Endodermal cell (in vitro differentiated cells): ENCODE measurements around the gene CHERP. TPM values are rescaled to one million over a fixed set of nuclear protein-coding genes. Genes with fewer than 3 reads are reported as not detected.
A peak's percentile ranks its signal among the peaks of the same experiment; 100 is the strongest.

Source experiments
- DNase-seq: peaks from one replicate; pipeline ENCODE4 v3.0.0-alpha.2; 2017
- H3K27ac ChIP-seq: 2 replicates; pipeline ENCODE4 v1.5.1; 2013; ENCODE audit warnings: mild to moderate bottlenecking, low read depth, low read length, moderate library complexity
- H3K27me3 ChIP-seq: 2 replicates; pipeline ENCODE4 v1.6.1; 2013; ENCODE audit warnings: mild to moderate bottlenecking, low read length, moderate library complexity; ENCODE audit not compliant: insufficient read depth, control insufficient read depth, poor library complexity, severe bottlenecking
- H3K36me3 ChIP-seq: 2 replicates; pipeline ENCODE4 v1.7.0; 2013; ENCODE audit warnings: mild to moderate bottlenecking, low read length, moderate library complexity; ENCODE audit not compliant: control insufficient read depth, insufficient read depth
- H3K4me1 ChIP-seq: one replicate; pipeline ENCODE4 v1.7.0; 2013; ENCODE audit warnings: low read length; ENCODE audit not compliant: control insufficient read depth, insufficient read depth
- H3K4me3 ChIP-seq: 2 replicates; pipeline ENCODE4 v1.5.1; 2013; ENCODE audit warnings: mild to moderate bottlenecking, low read length, moderate library complexity
- H3K9ac ChIP-seq: 2 replicates; pipeline ENCODE4 v1.6.1; 2013; ENCODE audit warnings: mild to moderate bottlenecking, low read length, moderate library complexity; ENCODE audit not compliant: poor library complexity, severe bottlenecking; ENCODE audit errors: extremely low read depth
- H3K9me3 ChIP-seq: 2 replicates; pipeline ENCODE4 v1.6.1; 2013; ENCODE audit warnings: mild to moderate bottlenecking, low read length, moderate library complexity; ENCODE audit not compliant: control insufficient read depth
- H3K27ac Mint-ChIP-seq: 2 replicates; pipeline ENCODE4 v1.8.0; 2020; ENCODE audit warnings: mixed read lengths
- H3K27me3 Mint-ChIP-seq: 2 replicates; pipeline ENCODE4 v1.8.0; 2021; ENCODE audit warnings: mild to moderate bottlenecking, mixed read lengths; ENCODE audit not compliant: insufficient read depth
- H3K36me3 Mint-ChIP-seq: 2 replicates; pipeline ENCODE4 v1.8.0; 2020; ENCODE audit warnings: low read depth, mixed read lengths
- H3K4me1 Mint-ChIP-seq: 2 replicates; pipeline ENCODE4 v1.8.0; 2020; ENCODE audit warnings: mixed read lengths
- H3K4me3 Mint-ChIP-seq: 2 replicates; pipeline ENCODE4 v1.8.0; 2020; ENCODE audit warnings: mild to moderate bottlenecking, moderate library complexity, mixed read lengths
- H3K9me3 Mint-ChIP-seq: 2 replicates; pipeline ENCODE4 v1.8.0; 2020; ENCODE audit warnings: mild to moderate bottlenecking, mixed read lengths
- WGBS, 2 experiments: methylation state at CpG; one replicate each; pipeline versions ENCODE4 v1.1.5 to v1.1.7; 2013; ENCODE audit warnings: missing lambda C conversion rate in 2 of 2, mixed read lengths in 1 of 2; ENCODE audit not compliant: insufficient coverage in 1 of 2, insufficient read length in 1 of 2; 5-methylcytosine and 5-hydroxymethylcytosine counted together
- total RNA-seq, 2 donors: library from RNA; stranded (reverse); fragmentation: NEBNext Ultra II Directional in 1 of 2; extraction: Animal tissue kit (Norgen Biotek cat#: 25700) in 1 of 2; gene quantifications; 2 replicates in 1 of 2; 3 replicates in 1 of 2; pipeline ENCODE4 v1.2.1, GENCODE V29; 2021
- TF ChIP-seq, protein P1 (sequence below): fragments of 200-600 bp; sonication (generic); conservative IDR thresholded peaks from 2 replicates; pipeline ENCODE4 v1.5.0; 2021; ENCODE audit warnings: antibody characterized with exemption, mild to moderate bottlenecking

Gene CHERP
- total RNA-seq, 2 donors from 2014 or later, result 69.5 to 71.5 TPM

DNA sequence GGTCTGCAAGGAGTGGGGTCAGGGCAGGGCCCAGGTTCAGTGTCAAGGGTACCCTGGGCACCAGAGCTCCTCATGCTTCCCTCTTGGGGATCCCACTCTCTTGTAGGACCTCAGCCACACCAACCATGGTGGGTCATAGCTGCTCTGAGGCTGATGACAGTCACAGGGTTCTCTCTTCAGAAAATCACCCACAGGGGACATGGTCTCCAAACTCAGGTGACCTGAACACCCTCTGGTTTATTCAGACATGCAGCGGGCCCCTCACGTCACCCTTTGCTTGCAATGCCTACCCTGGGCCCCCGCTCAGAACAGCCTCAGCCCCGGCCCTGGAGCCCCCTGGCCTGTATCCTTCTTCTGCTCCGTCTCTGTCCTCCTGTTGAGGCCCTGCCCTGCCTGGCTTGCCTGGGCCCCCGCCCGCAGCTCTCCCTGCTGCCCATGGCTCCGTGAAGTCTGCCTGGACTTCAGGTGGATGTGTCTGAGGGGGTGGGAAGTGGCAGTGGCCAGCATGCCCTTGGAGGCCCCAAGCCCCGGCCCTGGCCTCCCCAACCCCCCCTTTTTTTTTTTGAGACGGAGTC, 20.4 kb downstream of the CHERP start:
- no peak overlapping the region for H3K27ac ChIP-seq
- Mint-ChIP-seq H3K27me3 (no peaks in the 10 kb centered on the region), H3K9me3 (no peaks in the 10 kb centered on the region), H3K27ac (no peak overlapping the region), H3K4me1 (no peaks in the 10 kb centered on the region), H3K4me3 (no peak overlapping the region), H3K36me3 (peaks cover 73% of the 10 kb centered on the region)
- WGBS, 2 experiments, result 97 to 100% methylated on average over 2 to 10 of the region's 10 CpGs
- H3K4me1 ChIP-seq, result no peaks in the 10 kb centered on the region
- no peaks in the 10 kb centered on the region for H3K9me3 ChIP-seq
- no peaks in the 10 kb centered on the region for H3K27me3 ChIP-seq
- H3K36me3 ChIP-seq, result peaks cover 71% of the 10 kb centered on the region
- no peak for DNase-seq
- TF ChIP-seq, protein P1, sequence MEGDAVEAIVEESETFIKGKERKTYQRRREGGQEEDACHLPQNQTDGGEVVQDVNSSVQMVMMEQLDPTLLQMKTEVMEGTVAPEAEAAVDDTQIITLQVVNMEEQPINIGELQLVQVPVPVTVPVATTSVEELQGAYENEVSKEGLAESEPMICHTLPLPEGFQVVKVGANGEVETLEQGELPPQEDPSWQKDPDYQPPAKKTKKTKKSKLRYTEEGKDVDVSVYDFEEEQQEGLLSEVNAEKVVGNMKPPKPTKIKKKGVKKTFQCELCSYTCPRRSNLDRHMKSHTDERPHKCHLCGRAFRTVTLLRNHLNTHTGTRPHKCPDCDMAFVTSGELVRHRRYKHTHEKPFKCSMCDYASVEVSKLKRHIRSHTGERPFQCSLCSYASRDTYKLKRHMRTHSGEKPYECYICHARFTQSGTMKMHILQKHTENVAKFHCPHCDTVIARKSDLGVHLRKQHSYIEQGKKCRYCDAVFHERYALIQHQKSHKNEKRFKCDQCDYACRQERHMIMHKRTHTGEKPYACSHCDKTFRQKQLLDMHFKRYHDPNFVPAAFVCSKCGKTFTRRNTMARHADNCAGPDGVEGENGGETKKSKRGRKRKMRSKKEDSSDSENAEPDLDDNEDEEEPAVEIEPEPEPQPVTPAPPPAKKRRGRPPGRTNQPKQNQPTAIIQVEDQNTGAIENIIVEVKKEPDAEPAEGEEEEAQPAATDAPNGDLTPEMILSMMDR, result no peak
- no peak overlapping the region for H3K9ac ChIP-seq
- no peak overlapping the region for H3K4me3 ChIP-seq

DNA sequence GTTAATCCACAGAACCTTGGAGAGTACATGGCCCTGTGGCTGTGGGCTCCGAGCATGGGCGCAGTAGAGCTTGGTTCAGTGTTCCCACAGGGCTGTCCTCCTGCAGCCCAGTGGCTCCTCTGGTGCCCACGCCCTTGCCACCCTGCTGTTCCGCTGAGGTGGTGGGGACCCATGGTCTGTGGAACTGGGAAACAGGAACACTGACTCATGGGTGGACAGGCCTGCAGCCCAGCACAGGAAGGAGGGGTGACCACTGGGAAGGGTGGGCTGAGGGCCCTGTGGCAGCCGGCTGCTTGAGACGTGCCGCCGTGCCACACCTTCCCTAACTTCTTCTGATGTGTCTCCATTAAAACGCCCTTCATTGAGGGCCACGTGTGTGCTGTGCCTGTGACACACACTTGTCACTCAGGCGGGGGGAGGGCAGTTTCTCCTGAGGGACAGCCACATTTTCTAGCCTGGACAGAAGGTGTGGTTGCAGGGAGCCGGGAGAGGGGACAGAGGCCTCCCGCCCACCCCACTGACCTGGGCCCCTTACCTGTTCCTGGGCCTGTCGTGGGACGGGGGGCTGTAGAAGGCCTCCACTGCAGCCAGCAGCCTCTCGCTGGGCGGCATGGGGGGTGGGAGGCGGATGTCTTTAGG, 21.1 kb downstream of the CHERP start:
- H3K9me3 Mint-ChIP-seq, result no peaks in the 10 kb centered on the region
- Histone ChIP-seq H3K4me3 (no peak overlapping the region), H3K27me3 (no peaks in the 10 kb centered on the region), H3K9me3 (no peaks in the 10 kb centered on the region), H3K4me1 (no peaks in the 10 kb centered on the region), H3K27ac (no peak overlapping the region), H3K36me3 (peaks cover 65% of the 10 kb centered on the region), H3K9ac (no peak overlapping the region)
- WGBS, 2 experiments, result 96% methylated on average over 13 to 18 of the region's 18 CpGs
- H3K27ac Mint-ChIP-seq, result peak overlapping the region; percentile 68
- no peaks in the 10 kb centered on the region for H3K27me3 Mint-ChIP-seq
- no peak overlapping the region for H3K4me3 Mint-ChIP-seq
- TF ChIP-seq, protein P1, result no peak
- H3K4me1 Mint-ChIP-seq, result no peaks in the 10 kb centered on the region
- no peak for DNase-seq
- peaks cover 69% of the 10 kb centered on the region for H3K36me3 Mint-ChIP-seq

DNA sequence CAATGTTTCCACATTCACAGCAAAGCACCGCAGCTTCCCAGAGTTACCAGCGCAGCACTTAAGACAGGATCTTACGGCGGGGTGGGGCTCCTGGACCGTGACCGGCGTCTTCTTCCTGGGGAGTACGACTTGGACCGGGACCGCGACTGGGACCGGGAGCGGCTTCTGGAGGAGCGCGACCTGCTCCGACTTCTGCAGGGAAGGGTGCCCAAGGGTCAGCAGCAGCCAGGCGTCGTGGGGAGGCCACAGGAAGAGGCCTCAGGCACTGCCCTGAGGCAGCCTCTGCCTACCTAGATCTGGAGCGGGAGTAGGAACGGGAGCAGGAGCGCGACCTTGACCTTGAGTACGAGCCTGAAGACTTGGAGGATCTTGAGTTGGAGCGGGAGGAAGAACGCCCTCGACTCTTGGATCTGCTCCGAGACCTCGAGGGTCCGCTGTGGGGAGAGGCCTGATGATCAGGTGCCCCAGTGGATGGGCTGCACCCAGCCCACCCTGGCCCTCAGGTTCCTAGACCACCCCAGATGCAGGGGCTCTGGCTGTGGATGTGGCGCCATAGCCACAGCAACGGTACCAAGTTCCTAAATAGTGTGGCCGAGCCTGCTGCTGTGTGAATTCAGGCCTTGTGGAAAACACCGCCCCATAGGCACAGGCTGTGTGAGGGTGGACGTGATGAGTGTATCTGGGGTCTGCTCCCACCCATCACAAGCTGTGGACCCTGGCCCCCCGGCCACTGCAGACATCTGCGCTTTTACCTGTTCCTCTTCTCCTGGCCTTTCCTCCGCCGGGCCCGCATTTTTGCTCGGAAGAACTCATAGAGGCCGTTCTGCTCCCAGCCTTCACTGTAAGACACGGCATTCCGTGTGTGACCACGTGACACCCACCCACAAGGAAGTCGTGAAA, 21.9 kb downstream of the CHERP start:
- 96% methylated on average over 36 to 45 of the region's 45 CpGs for WGBS, 2 experiments
- peaks cover 63% of the 10 kb centered on the region for H3K36me3 Mint-ChIP-seq
- no peaks in the 10 kb centered on the region for H3K9me3 Mint-ChIP-seq
- H3K9ac ChIP-seq, result no peak overlapping the region
- H3K27ac Mint-ChIP-seq, result peak overlapping the region; percentile 68
- H3K4me1 ChIP-seq, result no peaks in the 10 kb centered on the region
- H3K4me1 Mint-ChIP-seq, result no peaks in the 10 kb centered on the region
- no peak overlapping the region for H3K4me3 Mint-ChIP-seq
- H3K27me3 ChIP-seq, result no peaks in the 10 kb centered on the region
- TF ChIP-seq, protein P1, result no peak
- DNase-seq, result no peak
- H3K4me3 ChIP-seq, result no peak overlapping the region
- no peaks in the 10 kb centered on the region for H3K9me3 ChIP-seq
- peaks cover 65% of the 10 kb centered on the region for H3K36me3 ChIP-seq
- no peak overlapping the region for H3K27ac ChIP-seq
- no peaks in the 10 kb centered on the region for H3K27me3 Mint-ChIP-seq
